Mucosa of descending colon (tissue), 3 donors: ENCODE data around the gene WDFY3. TPM values are rescaled to one million over a fixed set of nuclear protein-coding genes. Genes with fewer than 3 reads are reported as not detected.

Experiments
- ATAC-seq: fragments of 200-7000 bp; cut with Tn5 transposase; one replicate; pipeline ENCODE4 v1.9.1; 2020; ENCODE audit warnings: mild to moderate bottlenecking, moderate library complexity
- DNase-seq, 3 donors: peaks; one replicate each; pipeline ENCODE4 v3.0.0-alpha.2; 2020
- H3K36me3 ChIP-seq: fragments of 200-600 bp; one replicate; pipeline ENCODE4 v1.8.0; 2021; ENCODE audit warnings: low read depth, mild to moderate bottlenecking
- H3K4me1 ChIP-seq: fragments of 200-600 bp; one replicate; pipeline ENCODE4 v1.8.0; 2021; ENCODE audit warnings: low read depth, mild to moderate bottlenecking
- H3K4me3 ChIP-seq: fragments of 200-600 bp; one replicate; pipeline ENCODE4 v1.8.0; 2021; ENCODE audit warnings: mild to moderate bottlenecking
- H3K9me3 ChIP-seq: fragments of 200-600 bp; one replicate; pipeline ENCODE4 v1.8.0; 2021; ENCODE audit warnings: mild to moderate bottlenecking
- intact Hi-C, 2 donors: fragments of 100-400 bp; cut with DNase I in 1 of 2; cut with micrococcal nuclease in 1 of 2; formaldehyde crosslinking; loops; one replicate each; pipeline versions ENCODE4 v1.11.0 to v1.11.1; 2022; cut with DNase I, micrococcal nuclease
- total RNA-seq, 3 donors: library from RNA; stranded (reverse); fragmentation: NEBNext Ultra II Directional in 2 of 3; extraction: Animal tissue kit (Norgen Biotek cat#: 25700) in 2 of 3; gene quantifications; one replicate each; pipeline versions ENCODE4 v1.2.1 to v1.2.4, GENCODE V29; 2021 to 2023
- TF ChIP-seq, protein P1 (sequence below): fragments of 200-600 bp; IDR thresholded peaks from one replicate; pipeline ENCODE4 v1.8.0; 2022; ENCODE audit warnings: antibody characterized with exemption, mild to moderate bottlenecking
- donor health status: DM: no; HTN: no; CAD: no; lungs with moderate emphysema.
- donor health status: DM: no; HTN: no; CAD: no.
- donor health status: DM: no; HTN: yes; CAD: no.

The WDFY3 gene
- total RNA-seq, 3 donors from 2014 or later, result 49.5 to 76.9 (median 55.5) TPM

DNA sequence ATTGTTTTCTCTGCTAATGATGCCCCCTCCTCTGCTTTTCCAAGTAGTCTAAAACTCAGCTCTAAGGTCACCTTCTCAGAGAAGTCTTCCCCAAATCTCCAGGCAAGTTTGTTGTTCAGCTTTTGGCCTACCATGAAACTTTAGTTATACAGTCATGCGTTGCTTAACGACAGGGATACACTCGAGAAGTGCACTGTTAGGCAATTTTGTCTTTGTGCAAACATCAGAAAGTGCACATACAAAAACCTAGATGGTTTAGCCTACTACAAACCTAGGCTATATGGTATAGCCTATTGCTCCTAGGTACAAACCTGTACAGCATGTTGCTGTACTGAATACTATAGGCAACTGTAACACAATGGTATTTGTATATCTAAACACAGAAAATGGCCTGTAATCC lies 91.9 kb downstream of the WDFY3 start:
- H3K4me1 ChIP-seq, result no peaks in the 10 kb centered on the region
- no peaks in the 10 kb centered on the region for H3K9me3 ChIP-seq
- TF ChIP-seq, protein P1, sequence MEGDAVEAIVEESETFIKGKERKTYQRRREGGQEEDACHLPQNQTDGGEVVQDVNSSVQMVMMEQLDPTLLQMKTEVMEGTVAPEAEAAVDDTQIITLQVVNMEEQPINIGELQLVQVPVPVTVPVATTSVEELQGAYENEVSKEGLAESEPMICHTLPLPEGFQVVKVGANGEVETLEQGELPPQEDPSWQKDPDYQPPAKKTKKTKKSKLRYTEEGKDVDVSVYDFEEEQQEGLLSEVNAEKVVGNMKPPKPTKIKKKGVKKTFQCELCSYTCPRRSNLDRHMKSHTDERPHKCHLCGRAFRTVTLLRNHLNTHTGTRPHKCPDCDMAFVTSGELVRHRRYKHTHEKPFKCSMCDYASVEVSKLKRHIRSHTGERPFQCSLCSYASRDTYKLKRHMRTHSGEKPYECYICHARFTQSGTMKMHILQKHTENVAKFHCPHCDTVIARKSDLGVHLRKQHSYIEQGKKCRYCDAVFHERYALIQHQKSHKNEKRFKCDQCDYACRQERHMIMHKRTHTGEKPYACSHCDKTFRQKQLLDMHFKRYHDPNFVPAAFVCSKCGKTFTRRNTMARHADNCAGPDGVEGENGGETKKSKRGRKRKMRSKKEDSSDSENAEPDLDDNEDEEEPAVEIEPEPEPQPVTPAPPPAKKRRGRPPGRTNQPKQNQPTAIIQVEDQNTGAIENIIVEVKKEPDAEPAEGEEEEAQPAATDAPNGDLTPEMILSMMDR, result no peak
- intact Hi-C loops, result no loop called here
- H3K36me3 ChIP-seq, result no peaks in the 10 kb centered on the region
- no peak overlapping the region for H3K4me3 ChIP-seq
- no peak for DNase-seq
- no peak for ATAC-seq

DNA sequence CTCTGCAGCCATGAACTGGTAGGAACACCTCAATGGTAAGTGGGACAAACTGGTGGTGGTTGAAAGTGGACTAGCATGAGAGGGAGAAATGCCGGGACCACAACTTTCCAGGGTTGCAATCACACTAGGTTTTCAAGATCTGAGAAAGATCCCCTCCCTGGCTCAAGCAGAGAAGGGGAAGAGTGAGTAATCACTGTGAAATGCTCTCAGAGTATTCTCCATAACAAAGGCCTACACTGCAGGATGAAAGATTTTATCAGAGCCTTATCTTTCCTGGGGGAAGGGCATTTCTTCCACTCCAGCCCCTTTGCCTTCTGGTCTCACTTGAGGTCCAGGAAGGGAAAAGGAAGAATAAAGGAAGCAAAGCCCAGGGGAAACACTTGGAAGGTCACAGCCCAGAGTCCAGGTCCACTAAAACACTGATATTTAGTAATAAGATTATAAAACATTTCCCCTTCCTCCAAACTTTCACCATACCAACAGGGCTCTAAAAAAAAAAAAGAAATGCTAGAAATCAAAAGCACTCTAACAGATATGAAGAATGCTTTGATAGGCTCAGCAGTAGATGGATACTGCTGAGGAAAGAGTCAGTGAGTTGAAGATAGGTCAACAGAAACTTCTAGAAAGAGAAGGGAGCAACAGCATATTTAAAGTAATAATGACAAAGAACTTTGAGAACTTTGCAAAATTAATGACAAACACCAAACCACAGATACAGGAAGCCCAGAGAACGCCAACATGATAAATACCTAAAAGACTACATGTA lies 95.9 kb downstream of the WDFY3 start:
- Histone ChIP-seq H3K4me3 (no peak overlapping the region), H3K36me3 (no peaks in the 10 kb centered on the region), H3K9me3 (no peaks in the 10 kb centered on the region), H3K4me1 (no peaks in the 10 kb centered on the region)
- ATAC-seq (no peak), DNase-seq (no peak)
- intact Hi-C loops, result no loop called here
- TF ChIP-seq, protein P1, result no peak

DNA sequence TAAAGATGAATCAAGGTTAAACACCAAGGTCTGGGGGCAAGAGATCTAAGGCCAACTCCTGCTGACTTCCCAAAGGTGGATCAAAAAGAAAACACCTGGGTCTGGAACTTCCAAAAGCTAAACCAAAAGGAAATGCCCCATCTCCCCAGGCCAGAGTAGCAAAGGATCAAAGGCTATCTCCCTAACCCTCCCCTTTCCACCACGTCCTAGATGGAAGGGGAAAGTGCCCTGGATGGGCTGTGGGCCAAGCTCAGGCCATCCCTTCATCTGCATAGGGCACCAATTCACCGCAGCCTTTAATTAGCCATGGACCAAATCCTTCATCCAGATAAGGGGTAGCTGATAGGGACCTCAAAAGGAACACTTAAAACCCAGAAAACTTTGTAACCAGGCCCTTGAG lies 100.2 kb downstream of the WDFY3 start:
- H3K9me3 ChIP-seq, result no peaks in the 10 kb centered on the region
- TF ChIP-seq, protein P1, result no peak
- no peak overlapping the region for H3K4me3 ChIP-seq
- no peaks in the 10 kb centered on the region for H3K36me3 ChIP-seq
- DNase-seq (no peak), ATAC-seq (no peak)
- intact Hi-C loops, result no loop called here
- no peaks in the 10 kb centered on the region for H3K4me1 ChIP-seq

DNA sequence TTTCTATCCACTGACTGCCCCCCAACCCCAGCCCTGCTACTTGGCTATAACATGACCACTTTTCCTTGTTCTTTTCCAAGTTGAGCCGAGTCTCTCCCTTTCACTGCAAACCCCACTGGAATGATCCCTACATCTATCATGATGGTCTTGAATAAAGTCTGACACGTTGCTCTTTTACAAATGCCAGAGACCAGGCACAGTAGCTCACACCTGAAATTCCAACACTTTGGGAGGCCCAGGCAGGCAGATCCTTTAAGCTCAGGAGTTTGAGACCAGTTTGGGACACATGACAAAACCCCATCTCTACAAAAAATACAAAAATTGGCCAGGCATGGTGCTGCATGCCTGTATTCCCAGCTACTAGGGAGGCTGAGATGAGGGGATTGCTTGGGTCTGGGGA lies 100.9 kb downstream of the WDFY3 start:
- no peaks in the 10 kb centered on the region for H3K4me1 ChIP-seq
- TF ChIP-seq, protein P1, result no peak
- intact Hi-C loops, result no loop called here
- H3K36me3 ChIP-seq, result no peaks in the 10 kb centered on the region
- no peaks in the 10 kb centered on the region for H3K9me3 ChIP-seq
- H3K4me3 ChIP-seq, result no peak overlapping the region
- DNase-seq, result no peak
- no peak for ATAC-seq

DNA sequence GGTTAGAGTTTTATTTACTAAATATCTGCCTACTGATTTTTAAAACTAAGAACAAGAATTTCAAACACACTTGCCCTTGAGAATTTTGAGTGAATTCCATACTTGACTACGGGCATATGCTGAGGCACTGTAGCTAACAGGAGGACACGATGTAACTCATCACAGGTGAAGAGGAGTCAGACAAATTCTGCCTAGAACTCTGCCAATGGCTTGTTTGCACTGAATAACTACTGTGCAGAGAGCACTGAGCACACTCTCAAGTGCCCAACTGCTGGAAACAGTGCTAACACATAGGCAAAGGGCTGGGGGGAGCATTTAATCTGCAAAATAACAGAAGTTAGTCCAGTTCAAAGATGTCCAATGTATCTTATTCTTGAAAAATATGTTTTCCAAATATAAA lies 104.4 kb downstream of the WDFY3 start:
- TF ChIP-seq, protein P1, result no peak
- DNase-seq (no peak), ATAC-seq (no peak)
- intact Hi-C loops, result no loop called here
- Histone ChIP-seq H3K4me1 (no peaks in the 10 kb centered on the region), H3K9me3 (no peaks in the 10 kb centered on the region), H3K4me3 (no peak overlapping the region), H3K36me3 (no peaks in the 10 kb centered on the region)
